HG02759 (cell line): ENCODE data around the gene KIAA1614.

Source experiments
- ATAC-seq: cut with Tn5 transposase; IDR thresholded peaks from one replicate; pipeline ENCODE4 v1.9.1; 2021; ENCODE audit warnings: mild to moderate bottlenecking, moderate library complexity; ENCODE audit not compliant: unreplicated experiment

Gene KIAA1614, protein sequence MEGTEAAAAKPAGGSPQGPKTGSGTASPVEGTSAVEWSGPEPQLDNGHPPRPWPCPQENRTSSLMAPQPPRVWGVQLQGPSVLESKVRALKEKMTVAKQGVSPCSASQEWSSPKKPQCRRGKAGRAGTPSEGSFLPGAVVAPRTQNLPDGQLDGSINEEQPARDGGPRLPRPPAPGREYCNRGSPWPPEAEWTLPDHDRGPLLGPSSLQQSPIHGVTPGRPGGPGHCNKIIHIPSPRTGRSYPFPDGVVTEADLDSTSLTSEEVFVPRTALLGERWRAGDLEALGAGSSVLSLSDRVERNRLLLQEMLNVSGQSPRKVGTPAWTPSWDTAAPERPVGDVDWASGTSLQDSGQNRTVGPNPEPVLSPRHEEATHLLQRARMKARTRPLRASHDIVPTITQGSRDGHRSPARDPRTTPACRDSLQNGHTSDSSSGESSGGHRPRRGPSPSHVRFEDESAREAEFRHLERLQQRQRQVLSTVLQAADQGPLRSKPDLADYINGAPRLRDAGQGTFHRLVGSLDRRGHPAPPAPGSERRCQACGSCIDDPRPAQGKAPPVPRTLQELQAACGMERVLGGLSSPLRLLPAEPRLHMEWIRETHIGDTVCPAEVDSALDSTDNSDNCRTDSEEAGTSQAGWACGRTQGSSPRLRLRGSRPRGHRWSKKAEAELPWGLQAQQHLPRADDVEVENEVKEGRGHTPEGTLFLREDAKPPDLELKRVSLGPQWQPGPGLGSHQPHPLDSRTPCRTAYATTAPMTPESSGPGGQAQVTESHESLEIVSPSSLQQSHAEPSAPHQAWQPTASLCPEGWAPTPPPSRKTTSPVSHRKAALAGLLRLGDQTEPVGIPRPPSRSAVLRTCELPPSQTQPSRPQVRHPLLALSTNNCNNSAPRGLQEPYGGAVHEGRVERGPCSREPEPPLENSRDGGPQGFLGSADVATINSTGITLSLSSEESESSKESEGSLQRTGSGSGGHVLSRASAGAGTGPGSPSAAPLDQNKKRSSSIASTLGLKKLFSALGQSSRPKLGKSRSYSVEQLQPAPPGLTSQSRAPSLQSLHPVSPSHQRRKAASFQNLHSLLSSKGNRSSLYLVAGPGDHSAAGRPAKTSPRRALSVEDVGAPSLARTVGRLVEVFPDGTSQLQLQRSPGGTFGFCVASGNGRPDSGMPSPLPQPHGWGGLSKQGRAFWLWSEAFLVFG

DNA sequence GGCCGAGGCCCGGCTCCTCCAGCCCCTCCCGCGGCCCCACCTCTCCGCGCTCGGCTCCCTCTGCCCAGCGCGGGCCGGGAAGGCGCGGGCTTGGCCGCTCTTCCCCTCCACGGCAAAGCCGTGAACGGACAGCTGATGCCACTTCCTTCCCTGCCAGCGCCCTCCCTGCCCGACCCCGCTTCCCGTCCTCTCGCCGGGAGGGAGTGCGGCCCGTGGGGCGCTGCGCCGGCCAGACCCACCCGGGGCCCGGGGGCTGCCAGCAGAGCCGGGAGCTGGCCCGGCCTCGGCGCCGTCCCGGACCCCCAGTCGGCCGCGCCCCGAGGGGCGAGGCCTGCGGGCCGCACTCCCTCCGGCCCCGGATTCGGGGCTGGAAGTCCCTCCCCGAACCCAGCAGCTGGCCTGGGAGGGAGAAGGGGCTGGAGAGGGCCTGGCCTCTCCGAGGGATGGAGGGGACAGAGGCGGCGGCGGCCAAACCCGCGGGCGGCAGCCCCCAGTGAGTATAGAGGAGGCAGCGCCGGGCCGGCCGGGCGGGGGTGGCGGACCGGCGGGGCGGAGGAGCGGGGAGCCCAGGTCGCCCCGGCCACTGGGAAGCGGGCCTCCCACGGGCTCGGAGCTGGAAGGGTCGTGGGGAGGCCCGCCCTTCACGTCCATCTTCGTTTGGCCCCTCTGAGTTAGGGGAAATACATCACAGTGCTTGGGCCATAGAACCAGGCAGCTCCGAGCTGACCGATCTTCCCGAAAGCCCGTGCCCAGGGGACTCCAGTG is at the start of gene KIAA1614:
Gene KIAA1614, plus strand, starts transcription at position 97 of the 765 bp plus-strand sequence. Its CDS starts 347 bp downstream, at position 444.
- peak; percentile 27 for ATAC-seq

DNA sequence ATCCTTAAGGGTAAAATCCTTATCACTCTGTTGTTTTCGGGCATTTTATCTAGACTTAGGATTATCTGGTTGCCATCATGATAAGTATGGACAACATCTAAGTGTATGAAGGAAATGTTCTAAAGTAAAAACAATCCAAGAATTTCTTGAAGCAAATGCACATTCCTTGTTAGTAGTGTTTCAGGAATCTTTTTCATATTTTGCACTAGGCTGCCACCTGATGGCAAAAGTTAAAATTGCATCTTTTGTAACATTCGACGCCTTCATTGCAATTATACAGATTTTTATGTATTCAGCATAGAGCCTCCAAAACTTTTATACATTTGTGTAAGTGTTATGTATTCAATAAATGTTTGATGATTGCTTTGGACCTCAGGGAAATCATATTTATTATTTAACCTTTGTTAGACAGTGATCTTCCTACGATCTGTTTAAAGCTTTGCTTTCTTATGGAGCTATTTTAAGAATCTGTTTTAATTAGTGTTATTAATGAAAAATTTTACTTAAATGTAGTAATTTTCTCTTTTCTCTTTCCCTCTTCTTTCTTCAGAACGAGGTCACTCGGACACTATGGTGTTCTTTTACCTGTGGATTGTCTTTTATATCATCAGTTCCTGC is 49.4 kb upstream of the KIAA1614 start:
- no peak for ATAC-seq

DNA sequence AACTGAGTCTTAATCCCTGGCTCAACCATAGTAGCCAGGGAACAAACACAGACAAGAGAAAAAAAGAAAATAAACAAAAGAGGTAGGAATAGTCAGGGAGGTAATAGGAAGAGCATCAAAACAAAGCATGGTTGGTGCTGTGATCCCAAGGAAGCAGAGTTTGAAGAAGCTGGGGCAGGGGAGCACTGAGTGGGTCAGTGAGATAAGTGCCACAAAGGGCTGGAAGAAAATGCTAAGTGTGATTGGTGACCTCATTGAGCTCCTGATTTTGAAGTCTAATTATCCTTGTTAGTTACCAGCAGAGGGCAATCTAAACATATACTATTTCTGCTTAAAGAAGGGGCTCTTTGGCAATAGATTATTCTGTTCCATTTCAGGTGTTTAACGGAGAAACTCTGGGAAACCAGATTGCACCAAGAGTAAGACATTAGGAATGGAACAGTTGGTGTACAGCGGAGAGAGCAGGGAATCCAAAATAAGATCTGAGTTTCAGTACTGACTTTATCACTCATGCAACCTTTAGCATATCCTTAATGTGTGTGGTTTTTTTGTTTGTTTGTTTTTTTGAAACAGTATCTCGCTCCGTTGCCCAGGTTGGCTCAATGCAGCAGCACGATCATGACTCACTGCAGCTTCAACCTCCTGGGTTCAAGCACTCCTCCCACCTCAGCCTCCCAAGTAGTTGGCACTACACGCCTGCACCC is 30.7 kb upstream of the KIAA1614 start:
- ATAC-seq = no peak

DNA sequence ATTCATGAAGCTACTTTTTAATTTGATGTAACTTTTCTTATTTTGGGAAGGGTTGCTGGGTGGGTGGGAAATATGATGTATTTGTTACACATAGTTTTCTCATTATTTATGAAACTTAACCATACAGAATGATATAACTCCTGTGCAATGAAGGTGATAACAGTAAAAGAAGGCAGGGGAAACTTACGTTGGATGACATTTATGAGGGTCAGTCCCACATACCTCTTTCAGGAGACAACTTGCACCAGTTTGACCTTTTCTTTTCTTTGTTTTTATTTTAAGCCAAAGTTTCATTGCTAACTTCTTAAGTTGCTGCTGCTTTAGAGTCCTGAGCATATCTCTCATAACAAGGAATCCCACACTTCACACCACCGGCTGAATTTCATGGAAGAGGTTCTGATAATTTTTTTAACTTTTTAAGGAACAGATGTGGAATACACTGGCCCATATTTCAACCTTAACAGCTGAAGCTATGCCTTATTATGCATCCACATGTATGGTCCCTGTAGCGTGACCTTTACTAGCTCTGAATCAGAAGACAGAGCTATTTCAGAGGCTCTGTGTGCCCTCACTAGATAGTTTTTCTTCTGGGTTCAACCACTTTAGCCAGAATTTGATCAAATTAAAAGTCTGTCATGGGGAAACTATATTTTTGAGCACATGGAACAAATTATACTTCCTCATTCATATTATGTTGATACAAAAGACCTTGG is 28.0 kb upstream of the KIAA1614 start:
- ATAC-seq = no peak

DNA sequence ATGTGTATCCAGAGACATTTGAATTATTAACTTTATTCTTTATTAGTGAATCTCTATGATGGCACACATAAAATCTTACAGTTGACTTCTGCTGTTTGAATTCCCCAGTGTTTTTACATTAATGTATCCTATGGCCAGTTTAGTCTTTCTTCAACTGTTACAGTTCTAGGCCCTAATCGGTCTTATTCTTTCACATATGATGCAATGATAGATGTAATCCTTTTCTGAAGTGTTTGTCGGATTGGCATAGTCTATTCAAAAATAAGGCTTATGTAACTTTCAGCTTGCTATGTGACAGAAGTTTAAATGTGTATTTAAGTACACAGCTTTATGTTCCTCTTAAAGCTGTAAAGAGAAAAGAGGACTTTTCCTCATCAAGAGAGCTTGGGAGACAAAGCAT is 26.4 kb upstream of the KIAA1614 start:
- no peak for ATAC-seq

DNA sequence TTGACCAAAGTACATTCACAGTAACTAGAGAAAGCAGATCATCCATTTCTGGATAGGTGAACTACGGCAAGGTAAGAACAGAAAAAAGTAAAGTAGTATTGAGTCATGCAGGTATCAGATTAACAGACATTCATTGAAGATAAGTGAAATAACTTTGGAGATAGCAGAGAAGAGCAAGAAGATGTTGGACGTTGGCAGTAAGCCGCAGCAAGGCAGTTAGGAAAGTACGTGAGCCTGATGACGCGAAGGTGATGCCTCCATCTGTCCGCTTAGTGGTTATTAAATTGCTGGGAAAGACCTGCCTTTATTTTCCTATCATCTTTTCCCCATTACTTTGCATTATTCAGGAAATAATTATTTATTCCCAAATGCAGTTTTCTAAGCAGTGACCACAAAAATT is 24.9 kb upstream of the KIAA1614 start:
- ATAC-seq = no peak

DNA sequence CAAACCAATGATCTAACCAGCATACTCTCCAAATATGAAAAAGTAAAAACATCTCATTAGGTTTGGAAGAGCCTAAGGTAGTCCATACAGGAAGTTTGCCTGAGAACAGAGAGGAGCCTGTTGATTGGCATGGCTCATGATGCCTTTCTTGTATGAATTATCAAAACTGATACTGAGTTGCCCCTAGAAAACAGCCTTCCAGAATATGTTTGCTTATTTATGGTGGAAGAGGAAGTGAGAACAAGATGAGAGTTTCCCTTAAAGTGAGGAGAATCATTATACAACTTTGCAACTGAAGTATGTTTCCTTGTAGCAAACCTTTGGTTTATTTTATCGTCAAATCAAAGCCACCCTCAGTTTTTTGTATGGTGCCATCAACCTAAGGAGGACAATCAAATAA is 23.8 kb upstream of the KIAA1614 start:
- ATAC-seq = peak; percentile 87

DNA sequence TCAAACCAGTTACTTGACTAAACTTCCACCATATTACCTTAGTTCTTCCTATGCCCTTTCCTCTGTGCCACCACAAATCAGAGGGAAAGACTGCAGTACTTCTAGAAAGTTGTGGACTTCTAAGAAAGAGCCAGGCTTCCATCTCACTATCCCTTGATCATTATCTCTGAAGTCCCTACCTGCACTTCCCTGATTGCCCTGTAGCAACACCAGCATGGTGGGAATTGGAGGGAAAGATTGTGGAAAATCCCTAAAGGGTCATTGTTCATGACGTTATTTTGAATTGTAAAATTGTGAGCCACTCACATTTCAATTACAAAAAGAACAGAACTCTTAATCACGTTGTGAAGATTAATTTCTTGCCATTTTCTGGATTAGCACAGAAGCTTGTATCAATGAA is 23.4 kb upstream of the KIAA1614 start:
- ATAC-seq = no peak

DNA sequence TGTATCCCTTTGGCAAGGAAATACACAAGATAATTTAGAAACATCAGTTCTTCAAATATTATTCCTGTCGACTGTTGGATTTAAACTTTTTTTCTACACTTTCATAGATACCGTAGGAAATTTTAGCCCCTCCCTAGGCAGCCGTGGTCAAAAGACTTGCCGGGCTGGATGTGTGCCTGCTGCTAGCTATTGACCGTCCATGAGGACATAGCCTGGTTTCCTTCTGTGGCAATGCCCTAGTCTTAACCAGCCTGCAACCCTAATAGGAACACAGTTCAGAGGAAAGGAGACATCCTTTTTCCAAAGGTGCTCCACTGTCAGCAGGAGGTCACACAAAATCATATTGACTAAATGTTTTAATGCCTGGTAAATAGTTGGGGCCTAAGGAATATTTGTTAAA is 20.4 kb upstream of the KIAA1614 start:
- no peak for ATAC-seq

DNA sequence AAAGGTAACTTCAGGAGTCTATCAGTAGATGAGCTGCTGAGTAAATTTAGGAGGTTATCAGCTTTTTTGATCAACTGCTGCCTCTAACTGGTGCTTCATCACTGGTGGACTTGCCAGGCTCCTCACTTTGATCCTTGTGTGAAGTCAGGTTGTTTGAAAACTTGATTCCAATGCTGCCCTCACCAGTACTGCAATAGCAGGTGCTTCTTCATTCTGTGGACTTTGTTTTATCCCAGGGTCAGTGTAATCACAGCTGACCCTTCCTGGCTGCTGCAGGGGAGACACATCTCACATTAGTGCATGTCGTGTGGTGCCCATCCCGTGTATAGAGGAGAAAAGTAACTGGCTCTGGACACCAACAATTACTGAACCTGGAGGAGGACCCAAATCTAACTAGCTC is 20.0 kb upstream of the KIAA1614 start:
- no peak for ATAC-seq

DNA sequence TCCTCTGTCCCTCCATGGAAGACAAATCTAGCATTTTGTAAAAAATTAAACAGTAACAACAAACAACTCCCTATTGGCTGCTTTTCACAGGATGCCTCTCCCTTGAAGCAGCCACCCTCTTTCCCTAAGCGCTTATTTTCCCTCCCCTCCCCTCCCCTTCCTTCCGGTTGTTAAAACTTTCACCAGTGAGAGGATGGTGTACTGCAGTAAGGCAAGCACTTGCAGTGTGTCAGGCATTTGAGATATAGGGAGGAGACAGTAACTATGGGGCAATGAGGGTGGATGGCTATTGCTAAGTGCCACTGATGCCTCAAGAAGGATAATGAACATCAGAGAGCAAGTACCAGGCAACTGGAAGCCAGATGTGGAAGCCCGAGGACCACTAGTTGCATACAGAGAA is 19.1 kb upstream of the KIAA1614 start:
- ATAC-seq = no peak

DNA sequence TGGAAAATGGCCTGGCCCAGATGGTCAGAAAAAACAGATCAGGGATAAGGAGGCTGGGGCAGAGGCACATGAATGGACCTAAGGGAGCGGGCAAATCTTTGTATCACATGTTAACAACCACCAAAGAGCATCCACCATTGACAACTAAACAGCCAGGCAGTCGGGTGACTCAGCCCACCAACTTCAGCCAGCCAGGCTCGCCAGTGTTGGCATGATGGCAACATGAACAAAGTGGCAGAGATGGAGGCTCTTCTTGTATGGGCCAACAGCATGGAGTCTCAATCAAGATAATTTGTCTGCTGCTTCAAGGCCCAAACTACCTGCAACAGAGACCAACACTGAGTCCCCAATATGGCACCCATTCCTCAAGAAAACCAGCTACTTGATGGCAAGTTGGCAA is 16.5 kb upstream of the KIAA1614 start:
- no peak for ATAC-seq

DNA sequence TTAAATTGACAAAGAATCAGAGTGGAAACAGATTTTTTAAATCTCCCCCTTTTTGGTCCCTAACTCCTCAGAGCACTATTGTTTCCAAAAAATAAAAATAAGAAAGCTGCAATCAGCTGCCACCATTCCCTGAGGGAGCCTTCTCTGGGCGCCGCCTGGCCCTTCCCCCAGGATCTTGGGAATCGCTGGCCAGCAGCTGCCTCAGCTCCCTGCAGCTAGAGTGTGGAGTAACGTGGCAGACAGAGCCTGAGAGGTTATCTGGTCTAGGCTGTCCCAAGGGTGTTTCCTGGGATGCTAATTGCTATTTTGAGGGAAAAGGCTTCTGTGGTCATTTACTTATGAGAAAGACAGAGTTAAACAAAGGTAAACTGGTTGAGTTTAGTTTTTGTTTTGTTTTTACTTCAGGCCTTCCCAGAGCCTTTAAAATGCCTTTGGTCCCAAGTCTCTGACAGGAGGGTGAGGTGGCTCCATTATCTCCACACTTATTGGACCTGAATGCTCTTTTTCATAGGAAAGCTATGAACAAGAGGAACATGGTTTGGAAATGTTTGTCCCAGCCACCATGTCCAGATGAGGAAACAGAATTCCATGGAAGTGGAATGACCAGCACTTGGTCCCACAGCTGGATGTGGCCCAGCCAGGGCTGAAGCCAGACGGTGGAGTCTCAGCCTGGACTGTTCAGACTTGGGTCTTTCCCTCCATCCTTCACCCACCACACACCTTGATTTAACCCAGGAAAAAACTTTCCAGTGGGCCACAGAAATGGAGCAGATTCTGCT is 14.1 kb upstream of the KIAA1614 start:
- ATAC-seq = no peak

DNA sequence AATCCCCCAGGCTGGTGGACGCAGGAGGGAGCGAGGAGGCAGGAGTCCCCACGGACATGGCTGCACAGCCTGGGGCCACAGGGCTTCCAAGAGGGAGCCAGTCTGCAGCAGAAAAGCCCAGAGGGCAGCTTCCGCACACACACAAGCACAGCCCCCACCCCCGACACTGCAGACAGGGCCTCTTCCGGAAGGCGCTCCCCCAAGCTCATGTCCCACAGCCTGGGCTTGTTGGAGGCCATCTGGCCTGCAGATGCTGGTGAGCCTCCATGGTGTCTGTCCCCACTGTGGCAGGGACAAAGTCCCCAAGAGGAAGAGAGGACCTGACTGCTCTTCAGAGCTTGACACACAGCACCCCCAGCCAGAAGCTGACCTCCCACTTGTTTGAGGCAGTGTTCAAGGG is 13.4 kb upstream of the KIAA1614 start:
- no peak for ATAC-seq

DNA sequence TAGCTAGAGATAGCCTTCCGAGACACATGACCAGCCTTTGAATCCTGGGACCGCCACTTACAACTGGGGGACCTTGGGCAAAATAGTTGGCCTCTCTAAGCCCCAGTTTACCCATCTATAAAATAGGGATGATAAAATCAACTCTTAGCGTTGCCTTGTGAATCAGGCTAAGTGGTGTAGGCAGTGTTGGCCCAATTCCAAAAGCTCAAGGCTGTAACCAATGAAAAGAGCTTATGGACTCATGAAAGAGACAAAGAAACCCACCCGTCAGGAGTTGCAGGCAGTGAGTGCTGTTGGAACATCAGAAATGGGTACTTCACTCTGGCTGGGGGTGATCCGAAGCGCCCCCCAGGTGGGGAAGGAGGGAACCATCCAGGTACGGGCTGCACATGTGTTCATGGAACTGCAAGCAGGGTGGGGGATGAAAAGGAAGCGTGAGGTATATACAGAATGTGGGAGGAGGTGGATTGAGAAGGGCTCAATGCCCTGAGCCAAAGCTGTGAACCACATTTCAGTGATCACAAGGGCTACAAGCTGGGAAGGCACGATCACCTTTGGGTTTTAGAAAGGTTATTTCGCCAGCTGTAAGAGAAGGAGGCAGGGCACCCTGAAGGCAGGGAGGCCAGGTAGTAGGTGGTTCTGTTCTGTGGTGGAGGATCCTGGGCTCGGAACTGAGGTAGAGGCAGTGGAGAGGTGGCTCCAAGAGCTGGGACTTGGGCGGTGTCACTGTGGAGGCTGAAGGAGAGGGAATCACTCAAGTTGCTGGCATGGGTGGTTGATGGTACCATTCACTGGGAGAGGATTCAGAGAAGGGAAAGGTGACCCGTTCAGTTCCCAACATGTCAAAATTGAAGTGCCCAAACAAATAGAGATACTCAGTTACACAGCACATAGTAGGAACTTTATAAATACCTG is 11.4 kb upstream of the KIAA1614 start:
- no peak for ATAC-seq

DNA sequence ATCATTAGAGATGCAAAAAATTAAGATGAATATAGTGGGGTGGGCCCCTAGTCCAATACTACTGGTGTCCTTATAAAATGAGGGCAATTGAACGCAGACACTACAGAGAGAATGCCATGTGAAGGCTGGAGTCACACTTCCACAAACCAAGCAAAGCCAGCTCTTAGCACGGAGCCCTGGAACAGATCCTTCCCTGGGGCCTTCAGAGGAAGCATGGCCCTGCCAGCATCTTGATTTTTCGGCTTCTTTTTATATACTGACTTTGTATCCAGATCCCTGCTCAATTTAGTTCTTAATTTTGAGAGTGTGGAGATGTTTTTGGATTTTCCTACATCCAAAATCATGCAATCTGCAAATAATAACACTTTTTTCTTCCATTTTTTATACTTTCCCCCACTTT is 10.2 kb upstream of the KIAA1614 start:
- no peak for ATAC-seq

DNA sequence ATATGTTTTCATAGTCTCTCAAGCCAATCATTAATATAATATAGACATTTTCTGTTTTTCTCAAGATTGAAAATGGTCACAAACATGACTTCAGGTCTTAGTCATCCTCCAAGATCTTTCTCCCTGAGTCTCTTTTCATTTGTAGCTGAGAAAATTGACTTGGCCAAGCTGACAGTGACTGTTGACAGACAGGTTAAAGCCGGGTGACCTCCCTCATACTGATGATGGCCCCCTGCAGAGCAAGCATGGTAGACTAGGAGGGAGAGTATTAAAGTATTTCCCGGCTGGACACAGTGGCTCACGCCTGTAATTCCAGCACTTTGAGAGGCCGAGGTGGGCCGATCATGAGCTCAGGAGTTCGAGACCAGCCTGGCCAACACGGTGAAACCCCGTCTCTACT is 6.8 kb upstream of the KIAA1614 start:
- ATAC-seq = no peak
